ENCODE measurements around the gene NDUFA13. TPM values are rescaled to one million over a fixed set of nuclear protein-coding genes. Genes with fewer than 3 reads are reported as not detected.
A peak's percentile ranks its signal among the peaks of the same experiment; 100 is the strongest.

Gene NDUFA13
- total and polyA plus RNA-seq, 4 experiments from 2014 or later: 191 to 316 (median 232) TPM

- H3K9me3 Mint-ChIP-seq: no peaks in the 10 kb centered on the region
- no peaks in the 10 kb centered on the region for H3K36me3 Mint-ChIP-seq
- Histone ChIP-seq H3K27ac (ENCODE audit: low read depth, low read length) (no peak overlapping the region), H3K4me3 (ENCODE audit: low read length in 2 of 2) (no peak overlapping the region), H3K9me3 (ENCODE audit: control insufficient read depth in 1 of 2, low read length in 2 of 2) (no peaks in the 10 kb centered on the region), H3K36me3 (ENCODE audit: insufficient read depth, low read length) (no peaks in the 10 kb centered on the region), H3K27me3 (ENCODE audit: insufficient read depth, low read length) (no peaks in the 10 kb centered on the region), H3K4me1 (ENCODE audit: insufficient read depth, low read length) (no peaks in the 10 kb centered on the region)
- no peak overlapping the region for H3K27ac Mint-ChIP-seq
- no peaks in the 10 kb centered on the region for H3K4me1 Mint-ChIP-seq
- ChIA-PET CTCF (ENCODE audit: partially characterized antibody) (interaction anchor here (1.4 to 4.0 kb wide), 3 partner anchors 8 to 16 kb away, joined by 3 to 15 read pairs (median 10); no protein-coding TSS in a partner anchor), POLR2A (ENCODE audit: partially characterized antibody) (no interaction called here)
- peak in 1 of 5 donors; percentile 22 for DNase-seq
- H3K4me3 Mint-ChIP-seq: no peak overlapping the region
- H3K27me3 Mint-ChIP-seq: peaks cover 0 to 3% of the 10 kb centered on the region in 2 donors
- intact Hi-C loops (cut with micrococcal nuclease): no loop called here
These were observed 31.8 kb downstream of the NDUFA13 start for GRCh38 chr19:19547674-19548336.

GRCh38 chr19:19548915-19549759, 33.1 kb downstream of the NDUFA13 start:
- Mint-ChIP-seq H3K4me1 (peaks cover 0 to 2% (median 0%) of the 10 kb centered on the region in 4 donors), H3K27ac (peak overlapping the region in 1 of 7 donors; percentile 19), H3K27me3 (peaks cover 0 to 3% of the 10 kb centered on the region in 2 donors), H3K9me3 (no peaks in the 10 kb centered on the region), H3K4me3 (no peak overlapping the region), H3K36me3 (no peaks in the 10 kb centered on the region)
- peak in 1 of 5 donors; percentile 2 for DNase-seq
- Histone ChIP-seq H3K27me3 (ENCODE audit: insufficient read depth, low read length) (no peaks in the 10 kb centered on the region), H3K36me3 (ENCODE audit: insufficient read depth, low read length) (no peaks in the 10 kb centered on the region), H3K4me1 (ENCODE audit: insufficient read depth, low read length) (no peaks in the 10 kb centered on the region), H3K27ac (ENCODE audit: low read depth, low read length) (no peak overlapping the region), H3K4me3 (ENCODE audit: low read length in 2 of 2) (no peak overlapping the region), H3K9me3 (ENCODE audit: control insufficient read depth in 1 of 2, low read length in 2 of 2) (no peaks in the 10 kb centered on the region)
- intact Hi-C loops (cut with micrococcal nuclease): no loop called here
- ChIA-PET CTCF (ENCODE audit: partially characterized antibody) (interaction anchor here (1.0 to 1.4 kb wide), 3 partner anchors 9 to 95 kb away, joined by 3 to 4 read pairs (median 3); no protein-coding TSS in a partner anchor), POLR2A (ENCODE audit: partially characterized antibody) (interaction anchor here (1.3 kb wide), 1 partner anchor 50 kb away, joined by 3 read pairs; no protein-coding TSS in a partner anchor)

GRCh38 chr19:19549804-19550464, 33.9 kb downstream of the NDUFA13 start:
- peaks cover 3 to 5% (median 4%) of the 10 kb centered on the region in 4 donors for H3K4me1 Mint-ChIP-seq
- intact Hi-C loops (cut with micrococcal nuclease): no loop called here
- Histone ChIP-seq H3K9me3 (ENCODE audit: control insufficient read depth in 1 of 2, low read length in 2 of 2) (no peaks in the 10 kb centered on the region), H3K4me1 (ENCODE audit: insufficient read depth, low read length) (peaks cover 4% of the 10 kb centered on the region), H3K4me3 (ENCODE audit: low read length in 2 of 2) (no peak overlapping the region), H3K27ac (ENCODE audit: low read depth, low read length) (no peak overlapping the region), H3K27me3 (ENCODE audit: insufficient read depth, low read length) (no peaks in the 10 kb centered on the region), H3K36me3 (ENCODE audit: insufficient read depth, low read length) (no peaks in the 10 kb centered on the region)
- POLR2A ChIA-PET (ENCODE audit: partially characterized antibody): interaction anchor here (1.3 kb wide), 1 partner anchor 49 kb away, joined by 3 read pairs; no protein-coding TSS in a partner anchor
- DNase-seq: peak in 1 of 5 donors; percentile 26
- H3K4me3 Mint-ChIP-seq: no peak overlapping the region
- H3K27me3 Mint-ChIP-seq: peaks cover 0 to 3% of the 10 kb centered on the region in 2 donors
- H3K9me3 Mint-ChIP-seq: no peaks in the 10 kb centered on the region
- H3K27ac Mint-ChIP-seq: peak overlapping the region in 1 of 7 donors; percentile 72
- CTCF ChIA-PET (ENCODE audit: partially characterized antibody): interaction anchor here (1.0 to 1.4 kb wide), 2 partner anchors 17 to 94 kb away, joined by 3 to 4 read pairs; no protein-coding TSS in a partner anchor
- no peaks in the 10 kb centered on the region for H3K36me3 Mint-ChIP-seq

GRCh38 chr19:19550485-19550929, 34.5 kb downstream of the NDUFA13 start:
- Mint-ChIP-seq H3K27ac (no peak overlapping the region), H3K4me3 (no peak overlapping the region), H3K27me3 (peaks cover 0 to 3% of the 10 kb centered on the region in 2 donors), H3K4me1 (peaks cover 3 to 5% (median 4%) of the 10 kb centered on the region in 4 donors), H3K9me3 (no peaks in the 10 kb centered on the region), H3K36me3 (no peaks in the 10 kb centered on the region)
- peak in 1 of 5 donors; percentile 20 for DNase-seq
- Histone ChIP-seq H3K9me3 (ENCODE audit: control insufficient read depth in 1 of 2, low read length in 2 of 2) (no peaks in the 10 kb centered on the region), H3K4me3 (ENCODE audit: low read length in 2 of 2) (no peak overlapping the region), H3K4me1 (ENCODE audit: insufficient read depth, low read length) (peaks cover 4% of the 10 kb centered on the region), H3K36me3 (ENCODE audit: insufficient read depth, low read length) (no peaks in the 10 kb centered on the region), H3K27ac (ENCODE audit: low read depth, low read length) (no peak overlapping the region), H3K27me3 (ENCODE audit: insufficient read depth, low read length) (no peaks in the 10 kb centered on the region)
- ChIA-PET CTCF (ENCODE audit: partially characterized antibody) (interaction anchor here (1.2 to 2.6 kb wide), 4 partner anchors 10 to 63 kb away, joined by 3 to 7 read pairs (median 4); no protein-coding TSS in a partner anchor), POLR2A (ENCODE audit: partially characterized antibody) (interaction anchor here (1.1 to 1.3 kb wide), 2 partner anchors 9 to 48 kb away, joined by 3 to 4 read pairs; no protein-coding TSS in a partner anchor)
- intact Hi-C loops (cut with micrococcal nuclease): no loop called here

- H3K27me3 ChIP-seq (ENCODE audit: insufficient read depth, low read length): no peaks in the 10 kb centered on the region
- Mint-ChIP-seq H3K27ac (no peak overlapping the region), H3K36me3 (no peaks in the 10 kb centered on the region), H3K27me3 (peaks cover 0 to 3% of the 10 kb centered on the region in 2 donors), H3K4me1 (peaks cover 3 to 5% (median 4%) of the 10 kb centered on the region in 4 donors), H3K4me3 (no peak overlapping the region), H3K9me3 (no peaks in the 10 kb centered on the region)
- CTCF ChIA-PET (ENCODE audit: partially characterized antibody): interaction anchor here (0.7 to 4.9 kb wide), 9 partner anchors 9 to 93 kb away, joined by 3 to 31 read pairs (median 6); partner anchors contain the start of gene PBX4
- intact Hi-C loops (cut with micrococcal nuclease): no loop called here
- DNase-seq: peak in 1 of 5 donors; percentile 7
- no peak overlapping the region for H3K4me3 ChIP-seq (ENCODE audit: low read length in 2 of 2)
- no peaks in the 10 kb centered on the region for H3K9me3 ChIP-seq (ENCODE audit: control insufficient read depth in 1 of 2, low read length in 2 of 2)
- no peak overlapping the region for H3K27ac ChIP-seq (ENCODE audit: low read depth, low read length)
- POLR2A ChIA-PET (ENCODE audit: partially characterized antibody): interaction anchor here (1.1 to 1.3 kb wide), 2 partner anchors 8 to 47 kb away, joined by 3 to 4 read pairs; no protein-coding TSS in a partner anchor
- H3K4me1 ChIP-seq (ENCODE audit: insufficient read depth, low read length): peaks cover 4% of the 10 kb centered on the region
- H3K36me3 ChIP-seq (ENCODE audit: insufficient read depth, low read length): no peaks in the 10 kb centered on the region
These were observed 35.2 kb downstream of the NDUFA13 start for GRCh38 chr19:19550972-19551852.

- Histone ChIP-seq H3K9me3 (ENCODE audit: control insufficient read depth in 1 of 2, low read length in 2 of 2) (no peaks in the 10 kb centered on the region), H3K4me3 (ENCODE audit: low read length in 2 of 2) (no peak overlapping the region), H3K4me1 (ENCODE audit: insufficient read depth, low read length) (peaks cover 4% of the 10 kb centered on the region), H3K27ac (ENCODE audit: low read depth, low read length) (no peak overlapping the region), H3K36me3 (ENCODE audit: insufficient read depth, low read length) (no peaks in the 10 kb centered on the region), H3K27me3 (ENCODE audit: insufficient read depth, low read length) (no peaks in the 10 kb centered on the region)
- Mint-ChIP-seq H3K9me3 (peaks cover 0 to 2% (median 0%) of the 10 kb centered on the region in 8 donors), H3K4me3 (no peak overlapping the region), H3K36me3 (no peaks in the 10 kb centered on the region), H3K27me3 (peaks cover 0 to 3% of the 10 kb centered on the region in 2 donors), H3K27ac (no peak overlapping the region), H3K4me1 (peaks cover 3 to 5% (median 4%) of the 10 kb centered on the region in 4 donors)
- POLR2A ChIA-PET (ENCODE audit: partially characterized antibody): interaction anchor here (0.9 to 1.3 kb wide), 2 partner anchors 20 to 47 kb away, joined by 3 to 4 read pairs; no protein-coding TSS in a partner anchor
- CTCF ChIA-PET (ENCODE audit: partially characterized antibody): interaction anchor here (0.7 to 4.9 kb wide), 9 partner anchors 9 to 92 kb away, joined by 3 to 31 read pairs (median 6); partner anchors contain the start of gene PBX4
- intact Hi-C loops (cut with micrococcal nuclease): no loop called here
- peak in 1 of 5 donors; percentile 20 for DNase-seq
These were observed 35.8 kb downstream of the NDUFA13 start for GRCh38 chr19:19551853-19552192.
